ENCODE measurements around the gene ITGAD.

Gene ITGAD

GRCh38 chr16:31455601-31456314 is 62.6 kb downstream of the ITGAD start:
- H4K20me1 ChIP-seq (ENCODE audit: insufficient read depth, low read length, poor library complexity, severe bottlenecking) = peaks cover 37% of the 10 kb centered on the region
- H3F3A ChIP-seq (ENCODE audit: low read depth) = peaks cover 6% of the 10 kb centered on the region

GRCh38 chr16:31456988-31457360 is 63.8 kb downstream of the ITGAD start:
- Histone ChIP-seq H4K20me1 (ENCODE audit: insufficient read depth, low read length, poor library complexity, severe bottlenecking) (peaks cover 43% of the 10 kb centered on the region), H3K4me1 (ENCODE audit: insufficient read depth, low read length, poor library complexity, severe bottlenecking) (peaks cover 42% of the 10 kb centered on the region), H3K9me2 (replicated peaks; ENCODE audit: low read depth, low read length) (no peaks in the 10 kb centered on the region), H3K4me2 (ENCODE audit: low read depth, low read length, poor library complexity, severe bottlenecking) (peak overlapping the region; percentile 84), H3F3A (ENCODE audit: low read depth) (peaks cover 6% of the 10 kb centered on the region), H3K36me3 (ENCODE audit: insufficient read depth, low read length) (peaks cover 4% of the 10 kb centered on the region; the same call in 1 of the 2 replicates), H3K79me2 (ENCODE audit: insufficient read depth, low read length) (peaks cover 51% of the 10 kb centered on the region), H3K27me3 (ENCODE audit: insufficient read depth, low read length, poor library complexity, severe bottlenecking) (no peaks in the 10 kb centered on the region), H2AFZ (ENCODE audit: low read length) (no peak overlapping the region), H3K4me3 (ENCODE audit: low read length, poor library complexity, severe bottlenecking) (peak overlapping the region; percentile 94), H3K9me3 (ENCODE audit: insufficient read depth, low read depth, low read length) (no peaks in the 10 kb centered on the region), H3K9ac (ENCODE audit: low read depth, low read length, poor library complexity, severe bottlenecking) (peak overlapping the region; percentile 94)
- TF ChIP-seq EZH2phosphoT487 (IDR thresholded peaks at IDR 0.05; ENCODE audit: borderline replicate concordance) = no peak
- TF ChIP-seq, protein P1, sequence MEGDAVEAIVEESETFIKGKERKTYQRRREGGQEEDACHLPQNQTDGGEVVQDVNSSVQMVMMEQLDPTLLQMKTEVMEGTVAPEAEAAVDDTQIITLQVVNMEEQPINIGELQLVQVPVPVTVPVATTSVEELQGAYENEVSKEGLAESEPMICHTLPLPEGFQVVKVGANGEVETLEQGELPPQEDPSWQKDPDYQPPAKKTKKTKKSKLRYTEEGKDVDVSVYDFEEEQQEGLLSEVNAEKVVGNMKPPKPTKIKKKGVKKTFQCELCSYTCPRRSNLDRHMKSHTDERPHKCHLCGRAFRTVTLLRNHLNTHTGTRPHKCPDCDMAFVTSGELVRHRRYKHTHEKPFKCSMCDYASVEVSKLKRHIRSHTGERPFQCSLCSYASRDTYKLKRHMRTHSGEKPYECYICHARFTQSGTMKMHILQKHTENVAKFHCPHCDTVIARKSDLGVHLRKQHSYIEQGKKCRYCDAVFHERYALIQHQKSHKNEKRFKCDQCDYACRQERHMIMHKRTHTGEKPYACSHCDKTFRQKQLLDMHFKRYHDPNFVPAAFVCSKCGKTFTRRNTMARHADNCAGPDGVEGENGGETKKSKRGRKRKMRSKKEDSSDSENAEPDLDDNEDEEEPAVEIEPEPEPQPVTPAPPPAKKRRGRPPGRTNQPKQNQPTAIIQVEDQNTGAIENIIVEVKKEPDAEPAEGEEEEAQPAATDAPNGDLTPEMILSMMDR (conservative IDR thresholded peaks at IDR 0.05; ENCODE audit: low read length) = no peak

More at GRCh38 chr16:31455601-31456314, 62.6 kb downstream of the ITGAD start:
- Histone ChIP-seq H3K9me2 (replicated peaks; ENCODE audit: low read depth, low read length) (no peaks in the 10 kb centered on the region), H3K9me3 (ENCODE audit: insufficient read depth, low read depth, low read length) (no peaks in the 10 kb centered on the region), H3K4me3 (ENCODE audit: low read length, poor library complexity, severe bottlenecking) (peak overlapping the region; percentile 46), H3K79me2 (ENCODE audit: insufficient read depth, low read length) (peaks cover 39% of the 10 kb centered on the region), H3K36me3 (ENCODE audit: insufficient read depth, low read length) (no peaks in the 10 kb centered on the region), H2AFZ (ENCODE audit: low read length) (no peak overlapping the region), H3K9ac (ENCODE audit: low read depth, low read length, poor library complexity, severe bottlenecking) (peak overlapping the region; percentile 48), H3K4me1 (ENCODE audit: insufficient read depth, low read length, poor library complexity, severe bottlenecking) (peaks cover 44% of the 10 kb centered on the region), H3K4me2 (ENCODE audit: low read depth, low read length, poor library complexity, severe bottlenecking) (peak overlapping the region; percentile 84), H3K27me3 (ENCODE audit: insufficient read depth, low read length, poor library complexity, severe bottlenecking) (no peaks in the 10 kb centered on the region)
- TF ChIP-seq EZH2phosphoT487 (IDR thresholded peaks at IDR 0.05; ENCODE audit: borderline replicate concordance) = no peak
- TF ChIP-seq, protein P1 (conservative IDR thresholded peaks at IDR 0.05; ENCODE audit: low read length) = peak; percentile 84

GRCh38 chr16:31458073-31458843 is 65.1 kb downstream of the ITGAD start:
- peak overlapping the region; percentile 84 for H3K4me2 ChIP-seq (ENCODE audit: low read depth, low read length, poor library complexity, severe bottlenecking)
- peaks cover 43% of the 10 kb centered on the region for H4K20me1 ChIP-seq (ENCODE audit: insufficient read depth, low read length, poor library complexity, severe bottlenecking)
- peaks cover 59% of the 10 kb centered on the region for H3K79me2 ChIP-seq (ENCODE audit: insufficient read depth, low read length)
- TF ChIP-seq EZH2phosphoT487 (IDR thresholded peaks at IDR 0.05; ENCODE audit: borderline replicate concordance) = no peak
- TF ChIP-seq, protein P1 (conservative IDR thresholded peaks at IDR 0.05; ENCODE audit: low read length) = peak; percentile 54
- peak overlapping the region; percentile 94 for H3K4me3 ChIP-seq (ENCODE audit: low read length, poor library complexity, severe bottlenecking)
- no peaks in the 10 kb centered on the region for H3K9me3 ChIP-seq (ENCODE audit: insufficient read depth, low read depth, low read length)
- H3K9me2 ChIP-seq (replicated peaks; ENCODE audit: low read depth, low read length) = no peaks in the 10 kb centered on the region
- H3K36me3 ChIP-seq (ENCODE audit: insufficient read depth, low read length) = peaks cover 14% of the 10 kb centered on the region; the same call in 1 of the 2 replicates
- peaks cover 6% of the 10 kb centered on the region for H3F3A ChIP-seq (ENCODE audit: low read depth)
- peaks cover 42% of the 10 kb centered on the region for H3K4me1 ChIP-seq (ENCODE audit: insufficient read depth, low read length, poor library complexity, severe bottlenecking)
- no peaks in the 10 kb centered on the region for H3K27me3 ChIP-seq (ENCODE audit: insufficient read depth, low read length, poor library complexity, severe bottlenecking)
- 0 out of 2 replicates have a peak overlapping the region, but pooled peaks have one; percentile 65 for H2AFZ ChIP-seq (ENCODE audit: low read length)
- H3K9ac ChIP-seq (ENCODE audit: low read depth, low read length, poor library complexity, severe bottlenecking) = peak overlapping the region; percentile 94

Data from Loucy (cell line).